GM12872 (cell line): Measurements from ENCODE around the gene MAP2.

ENCODE experiments used
- CTCF ChIP-seq: IDR thresholded peaks from 3 replicates; pipeline ENCODE4 v1.5.1; 2011; ENCODE audit warnings: low read depth, mild to moderate bottlenecking, low read length, moderate library complexity; ENCODE audit not compliant: insufficient read depth

The MAP2 gene

GRCh38 chr2:209642146-209642820 lies 218.4 kb downstream of the MAP2 start:
- no peak for TF ChIP-seq CTCF

- TF ChIP-seq CTCF, result no peak
Measured at GRCh38 chr2:209644842-209645241, 221.0 kb downstream of the MAP2 start.

GRCh38 chr2:209648714-209649113 lies 224.9 kb downstream of the MAP2 start:
- TF ChIP-seq CTCF, result no peak

GRCh38 chr2:209653134-209653533 lies 229.3 kb downstream of the MAP2 start:
- no peak for TF ChIP-seq CTCF

GRCh38 chr2:209661286-209661894 lies 237.5 kb downstream of the MAP2 start:
- TF ChIP-seq CTCF, result no peak

GRCh38 chr2:209662021-209662420 lies 238.2 kb downstream of the MAP2 start:
- no peak for TF ChIP-seq CTCF

GRCh38 chr2:209663139-209663538 lies 239.3 kb downstream of the MAP2 start:
- TF ChIP-seq CTCF, result no peak

- TF ChIP-seq CTCF, result no peak
Measured at GRCh38 chr2:209663656-209664055, 239.8 kb downstream of the MAP2 start.
